Measurements from ENCODE around the gene WDR93. TPM values are rescaled to one million over a fixed set of nuclear protein-coding genes. Genes with fewer than 3 reads are reported as not detected.

Gene WDR93
- total RNA-seq, 2 experiments from 2014 or later, result 0.19 TPM; not detected in 1

GRCh38 chr15:89732451-89733172 is 42.0 kb downstream of the WDR93 start:
- no peak for DNase-seq (ENCODE audit: low spot score)
- Histone ChIP-seq H3K36me3 (ENCODE audit: insufficient read depth, low read length) (no peaks in the 10 kb centered on the region), H2AFZ (ENCODE audit: low read length) (no peak overlapping the region), H3K79me2 (ENCODE audit: insufficient read depth, low read depth, low read length) (no peaks in the 10 kb centered on the region), H3K27ac (ENCODE audit: low read depth, low read length, poor library complexity, severe bottlenecking) (no peak overlapping the region), H4K20me1 (ENCODE audit: insufficient read depth, low read length) (no peaks in the 10 kb centered on the region), H3K9me3 (ENCODE audit: low read length) (no peaks in the 10 kb centered on the region), H3K4me2 (ENCODE audit: low read length) (no peak overlapping the region), H3K9me2 (ENCODE audit: insufficient read depth, low read length) (no peaks in the 10 kb centered on the region), H3K4me3 (ENCODE audit: low read depth, low read length, poor library complexity, severe bottlenecking) (no peak overlapping the region), H3K4me1 (ENCODE audit: insufficient read depth, low read length, poor library complexity, severe bottlenecking) (no peaks in the 10 kb centered on the region)
- intact Hi-C loops (cut with micrococcal nuclease; ENCODE audit: unreplicated experiment), result no loop called here
- ChIA-PET POLR2A (interaction anchor here (0.7 to 0.8 kb wide), 2 partner anchors 27 to 36 kb away, joined by 4 to 5 read pairs; no protein-coding TSS in a partner anchor), CTCF (ENCODE audit: unreplicated experiment) (interaction anchor here (0.6 kb wide), 1 partner anchor 41 kb away, joined by 4 read pairs; no protein-coding TSS in a partner anchor)
- TF ChIP-seq CTCF (conservative IDR thresholded peaks at IDR 0.05; ENCODE audit: low read length) (no peak), EZH2phosphoT487 (IDR thresholded peaks at IDR 0.05; ENCODE audit: borderline replicate concordance, low read depth, low read length) (no peak)
- BruUV-seq (replicated peaks), result no TSS peak

- no peaks in the 10 kb centered on the region for H3K36me3 ChIP-seq (ENCODE audit: insufficient read depth, low read length)
- intact Hi-C loops (cut with micrococcal nuclease; ENCODE audit: unreplicated experiment), result no loop called here
Observed at GRCh38 chr15:89735773-89736172, 45.2 kb downstream of the WDR93 start.

More at GRCh38 chr15:89735773-89736172, 45.2 kb downstream of the WDR93 start:
- no peak for DNase-seq (ENCODE audit: low spot score)
- TF ChIP-seq EZH2phosphoT487 (IDR thresholded peaks at IDR 0.05; ENCODE audit: borderline replicate concordance, low read depth, low read length) (no peak), CTCF (conservative IDR thresholded peaks at IDR 0.05; ENCODE audit: low read length) (no peak)
- no peaks in the 10 kb centered on the region for H3K4me1 ChIP-seq (ENCODE audit: insufficient read depth, low read length, poor library complexity, severe bottlenecking)
- no TSS peak for BruUV-seq (replicated peaks)
- no peaks in the 10 kb centered on the region for H3K9me3 ChIP-seq (ENCODE audit: low read length)
- ChIA-PET CTCF (ENCODE audit: unreplicated experiment) (no interaction called here), POLR2A (no interaction called here)
- no peak overlapping the region for H2AFZ ChIP-seq (ENCODE audit: low read length)
- no peak overlapping the region for H3K27ac ChIP-seq (ENCODE audit: low read depth, low read length, poor library complexity, severe bottlenecking)
- no peak overlapping the region for H3K4me2 ChIP-seq (ENCODE audit: low read length)
- H3K79me2 ChIP-seq (ENCODE audit: insufficient read depth, low read depth, low read length), result no peaks in the 10 kb centered on the region
- H4K20me1 ChIP-seq (ENCODE audit: insufficient read depth, low read length), result no peaks in the 10 kb centered on the region
- no peak overlapping the region for H3K4me3 ChIP-seq (ENCODE audit: low read depth, low read length, poor library complexity, severe bottlenecking)
- no peaks in the 10 kb centered on the region for H3K9me2 ChIP-seq (ENCODE audit: insufficient read depth, low read length)

Data from OCI-LY7 (cell line).